Lower leg skin (tissue), 4 donors: ENCODE measurements around the gene FOXL3. TPM values are rescaled to one million over a fixed set of nuclear protein-coding genes. Genes with fewer than 3 reads are reported as not detected.

Experiments
- DNase-seq, 2 donors: peaks; one replicate each; pipeline ENCODE4 v3.0.0-alpha.2; 2019; ENCODE audit warnings: low spot score in 2 of 2
- H3K4me3 ChIP-seq: fragments of 200-600 bp; sonication (generic); 2 replicates; pipeline ENCODE4 v1.5.1; 2017; ENCODE audit warnings: mild to moderate bottlenecking, low read depth; ENCODE audit not compliant: poor library complexity, severe bottlenecking
- POLR2A ChIP-seq, 2 donors: fragments of 450-650 bp; IDR thresholded peaks; one replicate each; pipeline ENCODE4 v1.6.1; 2016 to 2017; ENCODE audit warnings: antibody characterized with exemption in 2 of 2, mild to moderate bottlenecking in 1 of 2, moderate library complexity in 1 of 2
- WGBS, 2 donors: methylation state at CpG; one replicate each; pipeline ENCODE4 v1.1.5; 2018; 5-methylcytosine and 5-hydroxymethylcytosine counted together
- intact Hi-C: fragments of 100-400 bp; cut with DNase I; formaldehyde crosslinking; loops from one replicate; pipeline ENCODE4 v1.15.0; 2023; ENCODE audit warnings: low total_unique reads
- total RNA-seq, 4 donors: library from RNA; depleted of rRNA; stranded (reverse); fragments of >200 nt; gene quantifications; one replicate each; pipeline ENCODE4 v1.1.0, GENCODE V29; 2016
- TF ChIP-seq, protein P1 (sequence below), 3 donors: fragments of 450-650 bp; IDR thresholded peaks; one replicate each; pipeline ENCODE4 v1.5.1; 2016; ENCODE audit warnings: antibody characterized with exemption in 3 of 3, mild to moderate bottlenecking in 3 of 3, moderate library complexity in 2 of 3

Gene FOXL3
- total RNA-seq, 4 donors from 2014 or later = not detected

DNA sequence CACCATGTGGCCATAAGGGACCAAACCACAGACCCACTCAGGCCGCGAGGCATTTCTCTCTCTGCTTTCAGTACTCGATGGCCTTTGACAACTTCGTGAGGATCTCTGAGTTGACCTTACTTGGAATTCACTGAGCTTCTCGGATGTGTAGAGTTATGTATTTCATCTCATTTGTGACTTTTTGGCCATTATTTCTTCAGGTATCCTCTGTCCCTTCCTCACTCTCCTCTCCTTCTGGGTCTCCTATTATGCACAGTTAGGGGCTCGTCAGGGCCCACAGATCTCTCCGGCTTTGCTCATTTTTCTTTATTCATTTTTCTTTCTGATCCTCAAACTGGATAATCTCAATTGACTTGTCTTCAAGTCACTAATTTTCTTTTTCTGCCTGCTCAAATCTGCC, 16.6 kb upstream of the FOXL3 start:
- WGBS, 2 donors = 94 to 95% methylated on average over 7 of the region's 7 CpGs
- intact Hi-C loops = no loop called here
- TF ChIP-seq, protein P1, sequence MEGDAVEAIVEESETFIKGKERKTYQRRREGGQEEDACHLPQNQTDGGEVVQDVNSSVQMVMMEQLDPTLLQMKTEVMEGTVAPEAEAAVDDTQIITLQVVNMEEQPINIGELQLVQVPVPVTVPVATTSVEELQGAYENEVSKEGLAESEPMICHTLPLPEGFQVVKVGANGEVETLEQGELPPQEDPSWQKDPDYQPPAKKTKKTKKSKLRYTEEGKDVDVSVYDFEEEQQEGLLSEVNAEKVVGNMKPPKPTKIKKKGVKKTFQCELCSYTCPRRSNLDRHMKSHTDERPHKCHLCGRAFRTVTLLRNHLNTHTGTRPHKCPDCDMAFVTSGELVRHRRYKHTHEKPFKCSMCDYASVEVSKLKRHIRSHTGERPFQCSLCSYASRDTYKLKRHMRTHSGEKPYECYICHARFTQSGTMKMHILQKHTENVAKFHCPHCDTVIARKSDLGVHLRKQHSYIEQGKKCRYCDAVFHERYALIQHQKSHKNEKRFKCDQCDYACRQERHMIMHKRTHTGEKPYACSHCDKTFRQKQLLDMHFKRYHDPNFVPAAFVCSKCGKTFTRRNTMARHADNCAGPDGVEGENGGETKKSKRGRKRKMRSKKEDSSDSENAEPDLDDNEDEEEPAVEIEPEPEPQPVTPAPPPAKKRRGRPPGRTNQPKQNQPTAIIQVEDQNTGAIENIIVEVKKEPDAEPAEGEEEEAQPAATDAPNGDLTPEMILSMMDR (IDR thresholded peaks at IDR 0.05) = no peak
- TF ChIP-seq POLR2A (IDR thresholded peaks at IDR 0.05) = no peak
- H3K4me3 ChIP-seq = no peak overlapping the region
- no peak for DNase-seq

DNA sequence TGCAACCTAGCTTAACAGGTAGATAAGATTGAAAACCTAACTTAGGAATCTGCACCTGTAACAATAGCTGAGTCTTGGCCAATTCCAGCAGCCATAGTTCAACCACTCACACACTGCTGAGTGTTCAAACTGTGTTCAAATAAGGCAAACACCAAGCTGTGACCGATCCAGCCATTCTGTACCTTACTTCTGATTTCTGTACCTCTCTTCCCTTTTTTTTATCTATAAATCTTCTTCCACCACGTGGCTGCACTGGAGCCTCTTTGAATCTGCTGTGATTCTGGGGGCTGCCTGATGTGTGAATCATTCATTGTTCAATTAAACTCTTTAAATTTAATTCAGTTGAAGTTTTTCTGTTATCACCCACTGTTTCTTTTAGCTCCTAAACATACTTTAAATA, 15.7 kb upstream of the FOXL3 start:
- no peak overlapping the region for H3K4me3 ChIP-seq
- WGBS, 2 donors = 51 to 52% methylated on average over 2 of the region's 2 CpGs
- intact Hi-C loops = no loop called here
- DNase-seq = no peak
- TF ChIP-seq POLR2A (IDR thresholded peaks at IDR 0.05) = no peak

DNA sequence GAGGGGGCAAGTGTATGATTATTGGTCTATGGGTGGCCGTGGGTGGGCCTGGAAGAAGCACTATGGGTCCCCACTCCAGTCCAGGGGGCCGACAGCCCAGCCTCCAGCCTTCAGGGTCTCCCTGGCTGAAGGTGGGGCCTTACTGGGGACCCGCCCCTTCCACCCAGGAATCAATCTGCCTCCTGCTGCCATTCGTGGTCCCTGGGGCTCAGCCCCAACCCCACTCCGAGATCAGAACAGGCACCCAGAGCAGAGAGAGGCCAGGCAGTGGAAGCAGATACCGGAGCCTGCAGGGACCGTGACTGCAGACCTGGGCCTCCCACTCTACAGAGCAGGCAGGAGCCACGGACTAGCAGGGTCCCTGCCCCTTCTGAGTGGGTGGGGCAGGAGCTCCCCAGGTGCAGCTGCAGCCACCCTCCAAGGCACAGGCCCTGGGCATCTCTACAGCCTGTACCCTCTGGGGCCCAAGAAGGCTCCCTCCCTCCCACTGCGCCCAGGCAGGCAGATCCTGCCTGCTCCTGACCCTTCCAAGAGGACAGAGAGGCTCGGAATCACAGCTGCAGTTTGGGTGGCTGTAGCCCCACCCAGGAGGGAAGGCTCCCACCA, 13.6 kb upstream of the FOXL3 start:
- WGBS, 2 donors = 65 to 75% methylated on average over 9 of the region's 10 CpGs
- intact Hi-C loops = no loop called here
- DNase-seq = no peak
- TF ChIP-seq POLR2A (IDR thresholded peaks at IDR 0.05) = no peak
- TF ChIP-seq, protein P1 (IDR thresholded peaks at IDR 0.05) = no peak
- H3K4me3 ChIP-seq = no peak overlapping the region

DNA sequence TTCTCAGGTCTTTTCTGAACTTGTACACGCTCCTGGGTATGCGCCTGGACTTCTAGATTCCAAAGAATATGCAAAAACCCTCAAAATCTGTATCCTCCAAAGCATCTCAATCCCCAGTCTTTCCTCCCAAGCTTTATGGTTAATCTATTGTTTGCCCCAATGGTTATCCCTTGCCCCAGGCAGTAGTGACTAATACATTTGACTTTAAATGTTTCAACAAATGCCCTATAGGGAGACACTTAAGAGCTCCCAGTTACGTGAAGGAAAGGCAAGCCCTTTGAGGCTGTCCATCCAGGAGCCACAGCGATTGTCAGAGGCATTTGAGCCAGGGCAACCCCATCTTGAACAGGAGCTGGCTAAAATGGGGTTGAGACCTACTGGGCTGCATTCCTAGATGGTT, 12.7 kb upstream of the FOXL3 start:
- TF ChIP-seq, protein P1 (IDR thresholded peaks at IDR 0.05) = no peak
- TF ChIP-seq POLR2A (IDR thresholded peaks at IDR 0.05) = no peak
- DNase-seq = no peak
- H3K4me3 ChIP-seq = no peak overlapping the region
- 92 to 93% methylated on average over 4 of the region's 4 CpGs for WGBS, 2 donors
- intact Hi-C loops = no loop called here

DNA sequence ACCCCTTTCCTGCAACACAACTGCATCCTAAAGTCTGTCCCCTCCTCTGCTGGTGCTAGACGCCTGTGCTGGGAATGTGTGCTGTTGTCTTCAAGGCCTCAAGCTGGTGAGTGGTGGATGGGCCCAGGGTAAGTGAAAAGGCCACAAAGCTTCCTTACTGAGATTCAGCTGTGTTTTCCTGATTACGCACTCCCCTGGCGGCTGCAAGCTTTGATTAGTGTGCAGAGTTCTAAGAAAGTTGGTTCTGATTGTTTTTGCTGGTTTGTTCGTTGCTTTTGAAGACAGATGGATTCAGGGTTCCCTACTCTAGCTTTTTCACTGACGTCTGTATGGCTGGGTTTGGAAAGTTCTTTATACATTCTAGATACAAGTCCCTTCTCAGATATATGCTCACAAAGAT, 11.9 kb upstream of the FOXL3 start:
- DNase-seq = no peak
- no peak overlapping the region for H3K4me3 ChIP-seq
- intact Hi-C loops = no loop called here
- 85 to 86% methylated on average over 5 of the region's 5 CpGs for WGBS, 2 donors
- TF ChIP-seq, protein P1 (IDR thresholded peaks at IDR 0.05) = no peak
- TF ChIP-seq POLR2A (IDR thresholded peaks at IDR 0.05) = no peak

DNA sequence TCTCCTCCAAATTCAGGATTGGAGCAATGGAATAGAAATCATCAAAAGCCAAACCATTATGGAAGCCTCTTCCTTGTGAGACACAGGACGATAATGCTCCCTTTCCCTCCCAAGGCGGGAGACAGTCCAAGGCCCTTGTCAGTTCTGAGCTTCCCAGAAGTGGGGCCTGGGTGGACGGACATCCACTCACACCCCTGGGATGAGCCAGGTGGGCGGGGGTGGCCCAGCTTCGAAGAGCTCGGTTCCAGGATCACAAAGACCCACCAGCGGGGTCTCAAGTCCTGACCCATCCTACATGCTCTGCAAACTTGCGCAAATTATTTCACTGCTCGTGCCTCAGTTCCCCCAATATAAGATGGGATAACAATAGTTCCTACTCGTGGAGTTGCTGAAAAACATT, 10.1 kb upstream of the FOXL3 start:
- TF ChIP-seq POLR2A (IDR thresholded peaks at IDR 0.05) = no peak
- TF ChIP-seq, protein P1 (IDR thresholded peaks at IDR 0.05) = no peak
- 80 to 86% methylated on average over 10 of the region's 10 CpGs for WGBS, 2 donors
- H3K4me3 ChIP-seq = no peak overlapping the region
- DNase-seq = no peak
- intact Hi-C loops = no loop called here
